Measurements from ENCODE around the gene TPSD1. TPM values are rescaled to one million over a fixed set of nuclear protein-coding genes. Genes with fewer than 3 reads are reported as not detected.

The TPSD1 gene
- total RNA-seq, 3 donors from 2014 or later (not counting 1 experiment from before 2014, with no cell fraction given) = 3.2 TPM; not detected in 2

GRCh38 chr16:1220098-1220728 lies 35.7 kb upstream of the TPSD1 start:
- Mint-ChIP-seq H3K36me3 (no peaks in the 10 kb centered on the region), H3K4me1 (peaks cover 0 to 4% of the 10 kb centered on the region in 2 donors), H3K27ac (no peak overlapping the region), H3K9me3 (no peaks in the 10 kb centered on the region), H3K4me3 (no peak overlapping the region), H3K27me3 (ENCODE audit: low read depth in 2 of 2) (no peaks in the 10 kb centered on the region)
- Histone ChIP-seq H3K9me3 (ENCODE audit: control insufficient read depth, insufficient read depth, low read length) (no peaks in the 10 kb centered on the region), H3K27me3 (ENCODE audit: control insufficient read depth, insufficient read depth, low read length) (no peaks in the 10 kb centered on the region), H3K4me3 (ENCODE audit: low read length) (no peak overlapping the region), H3K27ac (ENCODE audit: low read length) (no peak overlapping the region), H3K36me3 (ENCODE audit: control insufficient read depth, insufficient read depth, low read length) (no peaks in the 10 kb centered on the region), H3K4me1 (ENCODE audit: control insufficient read depth, insufficient read depth, low read length) (no peaks in the 10 kb centered on the region)
- intact Hi-C loops (cut with micrococcal nuclease) = no loop called here
- 92% methylated on average over 55 of the region's 55 CpGs for WGBS (ENCODE audit: insufficient coverage)
- TF ChIP-seq, protein P1, sequence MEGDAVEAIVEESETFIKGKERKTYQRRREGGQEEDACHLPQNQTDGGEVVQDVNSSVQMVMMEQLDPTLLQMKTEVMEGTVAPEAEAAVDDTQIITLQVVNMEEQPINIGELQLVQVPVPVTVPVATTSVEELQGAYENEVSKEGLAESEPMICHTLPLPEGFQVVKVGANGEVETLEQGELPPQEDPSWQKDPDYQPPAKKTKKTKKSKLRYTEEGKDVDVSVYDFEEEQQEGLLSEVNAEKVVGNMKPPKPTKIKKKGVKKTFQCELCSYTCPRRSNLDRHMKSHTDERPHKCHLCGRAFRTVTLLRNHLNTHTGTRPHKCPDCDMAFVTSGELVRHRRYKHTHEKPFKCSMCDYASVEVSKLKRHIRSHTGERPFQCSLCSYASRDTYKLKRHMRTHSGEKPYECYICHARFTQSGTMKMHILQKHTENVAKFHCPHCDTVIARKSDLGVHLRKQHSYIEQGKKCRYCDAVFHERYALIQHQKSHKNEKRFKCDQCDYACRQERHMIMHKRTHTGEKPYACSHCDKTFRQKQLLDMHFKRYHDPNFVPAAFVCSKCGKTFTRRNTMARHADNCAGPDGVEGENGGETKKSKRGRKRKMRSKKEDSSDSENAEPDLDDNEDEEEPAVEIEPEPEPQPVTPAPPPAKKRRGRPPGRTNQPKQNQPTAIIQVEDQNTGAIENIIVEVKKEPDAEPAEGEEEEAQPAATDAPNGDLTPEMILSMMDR (IDR thresholded peaks at IDR 0.05) = no peak
- ATAC-seq (no peak), DNase-seq (no peak)

DNA sequence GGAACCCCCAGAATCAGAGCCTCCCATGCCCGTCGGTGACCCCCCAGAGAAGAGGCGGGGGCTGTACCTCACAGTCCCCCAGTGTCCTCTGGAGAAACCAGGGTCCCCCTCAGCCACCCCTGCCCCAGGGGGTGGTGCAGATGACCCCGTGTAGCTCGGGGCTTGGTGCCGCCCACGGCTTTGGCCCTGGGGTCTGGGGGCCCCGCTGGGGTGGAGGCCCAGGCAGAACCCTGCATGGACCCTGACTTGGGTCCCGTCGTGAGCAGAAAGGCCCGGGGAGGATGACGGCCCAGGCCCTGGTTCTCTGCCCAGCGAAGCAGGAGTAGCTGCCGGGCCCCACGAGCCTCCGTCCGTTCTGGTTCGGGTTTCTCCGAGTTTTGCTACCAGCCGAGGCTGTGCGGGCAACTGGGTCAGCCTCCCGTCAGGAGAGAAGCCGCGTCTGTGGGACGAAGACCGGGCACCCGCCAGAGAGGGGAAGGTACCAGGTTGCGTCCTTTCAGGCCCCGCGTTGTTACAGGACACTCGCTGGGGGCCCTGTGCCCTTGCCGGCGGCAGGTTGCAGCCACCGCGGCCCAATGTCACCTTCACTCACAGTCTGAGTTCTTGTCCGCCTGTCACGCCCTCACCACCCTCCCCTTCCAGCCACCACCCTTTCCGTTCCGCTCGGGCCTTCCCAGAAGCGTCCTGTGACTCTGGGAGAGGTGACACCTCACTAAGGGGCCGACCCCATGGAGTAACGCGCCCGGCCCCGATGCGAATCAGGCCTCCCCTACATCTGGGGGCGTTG lies 34.8 kb upstream of the TPSD1 start:
- WGBS (ENCODE audit: insufficient coverage) = 84% methylated on average over 48 of the region's 48 CpGs

DNA sequence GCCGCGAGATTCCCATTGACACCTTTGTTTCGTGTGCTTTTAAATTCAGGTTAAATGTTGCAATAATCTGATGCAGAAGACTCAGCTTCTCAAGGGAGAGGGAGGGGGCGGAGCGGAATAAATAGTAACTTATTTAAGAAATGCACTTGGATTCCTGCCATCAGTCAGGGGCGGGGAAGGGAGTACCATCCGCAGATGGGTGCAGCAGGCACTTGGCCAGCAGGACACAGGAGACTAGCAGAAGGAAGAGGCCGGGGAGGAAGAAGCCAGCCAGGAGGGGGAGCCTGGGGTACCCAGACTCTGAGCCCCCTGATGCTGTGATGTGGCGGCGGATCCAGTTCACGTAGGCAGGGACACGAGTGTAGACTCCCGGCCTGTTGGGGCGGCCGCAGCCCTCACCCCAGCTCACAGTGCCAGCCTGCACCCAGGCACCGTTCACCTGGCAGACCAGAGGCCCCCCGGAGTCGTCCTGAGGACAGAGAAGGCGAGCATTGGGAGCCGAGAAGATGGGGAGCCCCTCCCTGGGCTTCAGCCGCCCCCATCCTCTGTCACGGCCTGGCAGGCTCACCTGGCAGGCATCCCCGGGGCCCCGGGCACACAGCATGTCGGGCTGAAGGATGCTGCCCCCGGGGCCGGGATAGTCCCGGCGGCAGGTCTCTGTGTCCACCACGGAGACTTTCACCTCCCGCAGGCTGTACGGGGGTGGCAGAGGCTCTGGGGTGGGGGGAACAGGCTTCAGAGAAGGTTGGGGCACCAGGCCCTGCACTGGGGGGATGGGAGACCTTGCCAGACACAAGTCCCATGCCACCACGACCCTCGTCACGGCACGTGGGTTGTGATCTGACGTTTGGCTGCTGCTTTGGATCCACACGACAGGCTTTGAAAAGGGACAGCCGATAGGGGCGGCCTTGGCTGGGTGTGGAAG lies 34.0 kb upstream of the TPSD1 start:
- no peaks in the 10 kb centered on the region for H3K9me3 Mint-ChIP-seq

More for the DNA sequence above, 34.8 kb upstream of the TPSD1 start:
- Mint-ChIP-seq H3K27me3 (ENCODE audit: low read depth in 2 of 2) (no peaks in the 10 kb centered on the region), H3K36me3 (no peaks in the 10 kb centered on the region), H3K27ac (no peak overlapping the region), H3K4me3 (no peak overlapping the region), H3K4me1 (peaks cover 0 to 3% of the 10 kb centered on the region in 2 donors), H3K9me3 (no peaks in the 10 kb centered on the region)
- intact Hi-C loops (cut with micrococcal nuclease) = no loop called here
- H3K4me1 ChIP-seq (ENCODE audit: control insufficient read depth, insufficient read depth, low read length) = peaks cover 3% of the 10 kb centered on the region
- H3K27ac ChIP-seq (ENCODE audit: low read length) = no peak overlapping the region
- DNase-seq (no peak), ATAC-seq (no peak)
- TF ChIP-seq, protein P1 (IDR thresholded peaks at IDR 0.05) = no peak
- H3K27me3 ChIP-seq (ENCODE audit: control insufficient read depth, insufficient read depth, low read length) = no peaks in the 10 kb centered on the region
- no peak overlapping the region for H3K4me3 ChIP-seq (ENCODE audit: low read length)
- H3K9me3 ChIP-seq (ENCODE audit: control insufficient read depth, insufficient read depth, low read length) = no peaks in the 10 kb centered on the region
- no peaks in the 10 kb centered on the region for H3K36me3 ChIP-seq (ENCODE audit: control insufficient read depth, insufficient read depth, low read length)

More for the DNA sequence above, 34.0 kb upstream of the TPSD1 start:
- H3K4me1 ChIP-seq (ENCODE audit: control insufficient read depth, insufficient read depth, low read length) = peaks cover 3% of the 10 kb centered on the region
- Mint-ChIP-seq H3K27ac (no peak overlapping the region), H3K4me3 (no peak overlapping the region), H3K4me1 (no peaks in the 10 kb centered on the region), H3K36me3 (no peaks in the 10 kb centered on the region), H3K27me3 (ENCODE audit: low read depth in 2 of 2) (no peaks in the 10 kb centered on the region)
- no peak overlapping the region for H3K4me3 ChIP-seq (ENCODE audit: low read length)
- H3K27ac ChIP-seq (ENCODE audit: low read length) = no peak overlapping the region
- H3K9me3 ChIP-seq (ENCODE audit: control insufficient read depth, insufficient read depth, low read length) = no peaks in the 10 kb centered on the region
- H3K36me3 ChIP-seq (ENCODE audit: control insufficient read depth, insufficient read depth, low read length) = no peaks in the 10 kb centered on the region
- WGBS (ENCODE audit: insufficient coverage) = 83% methylated on average over 40 of the region's 40 CpGs
- DNase-seq = no peak
- no peaks in the 10 kb centered on the region for H3K27me3 ChIP-seq (ENCODE audit: control insufficient read depth, insufficient read depth, low read length)
- intact Hi-C loops (cut with micrococcal nuclease) = no loop called here
- no peak for ATAC-seq
- TF ChIP-seq, protein P1 (IDR thresholded peaks at IDR 0.05) = no peak
